ENCODE measurements around the gene RNF144A.
A peak's percentile ranks its signal among the peaks of the same experiment; 100 is the strongest.

The RNF144A gene

DNA sequence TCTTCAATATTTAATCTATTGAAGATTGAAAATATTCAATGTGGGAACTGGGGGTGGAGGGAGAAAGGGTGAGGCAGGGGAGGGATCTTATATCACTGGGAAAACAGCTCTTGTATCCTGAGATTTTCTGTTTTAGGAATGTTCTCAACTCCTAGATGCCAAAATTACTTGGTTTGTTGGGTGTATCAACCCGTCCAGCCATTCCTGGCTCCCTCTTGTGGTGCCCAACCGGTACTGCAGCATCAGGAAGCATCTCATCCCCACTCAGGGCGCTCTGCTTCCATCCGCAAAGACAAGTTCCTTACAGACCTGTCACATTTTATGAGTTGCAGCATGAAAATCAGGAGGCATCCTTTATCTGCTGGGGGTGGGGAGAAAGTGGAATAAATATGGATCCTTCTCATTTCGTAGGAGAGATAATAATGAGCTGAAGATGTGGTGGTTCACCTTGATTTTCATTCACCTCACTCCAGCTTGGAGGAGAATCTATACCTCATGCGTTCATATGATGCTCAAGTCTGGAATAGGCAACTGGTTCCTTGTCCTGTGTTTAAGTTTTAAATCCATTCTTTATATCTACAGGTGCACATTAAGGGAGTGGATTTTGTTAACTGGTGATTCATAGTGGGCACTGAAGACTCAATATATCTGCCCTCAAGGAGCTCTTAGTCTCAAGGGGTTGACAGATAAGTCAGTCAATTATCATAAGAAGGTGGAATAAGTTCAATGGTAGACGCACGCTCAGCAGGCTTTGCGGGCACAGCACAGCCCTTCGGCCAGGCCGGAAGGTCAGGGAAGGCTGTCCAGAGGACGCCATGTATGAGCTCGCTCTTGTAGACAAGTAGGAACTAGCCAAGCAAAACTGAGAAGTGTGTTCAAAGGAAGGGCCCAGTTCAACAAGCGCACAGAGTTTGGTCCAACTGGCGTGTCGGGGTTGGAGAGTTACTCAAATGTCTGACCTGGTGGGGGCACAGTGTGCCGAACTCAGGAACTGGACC lies 127.3 kb downstream of the RNF144A start:
- peak in 2 of 3 experiments; percentile 36 to 50 for DNase-seq (ENCODE audit: low read depth in 3 of 3)

DNA sequence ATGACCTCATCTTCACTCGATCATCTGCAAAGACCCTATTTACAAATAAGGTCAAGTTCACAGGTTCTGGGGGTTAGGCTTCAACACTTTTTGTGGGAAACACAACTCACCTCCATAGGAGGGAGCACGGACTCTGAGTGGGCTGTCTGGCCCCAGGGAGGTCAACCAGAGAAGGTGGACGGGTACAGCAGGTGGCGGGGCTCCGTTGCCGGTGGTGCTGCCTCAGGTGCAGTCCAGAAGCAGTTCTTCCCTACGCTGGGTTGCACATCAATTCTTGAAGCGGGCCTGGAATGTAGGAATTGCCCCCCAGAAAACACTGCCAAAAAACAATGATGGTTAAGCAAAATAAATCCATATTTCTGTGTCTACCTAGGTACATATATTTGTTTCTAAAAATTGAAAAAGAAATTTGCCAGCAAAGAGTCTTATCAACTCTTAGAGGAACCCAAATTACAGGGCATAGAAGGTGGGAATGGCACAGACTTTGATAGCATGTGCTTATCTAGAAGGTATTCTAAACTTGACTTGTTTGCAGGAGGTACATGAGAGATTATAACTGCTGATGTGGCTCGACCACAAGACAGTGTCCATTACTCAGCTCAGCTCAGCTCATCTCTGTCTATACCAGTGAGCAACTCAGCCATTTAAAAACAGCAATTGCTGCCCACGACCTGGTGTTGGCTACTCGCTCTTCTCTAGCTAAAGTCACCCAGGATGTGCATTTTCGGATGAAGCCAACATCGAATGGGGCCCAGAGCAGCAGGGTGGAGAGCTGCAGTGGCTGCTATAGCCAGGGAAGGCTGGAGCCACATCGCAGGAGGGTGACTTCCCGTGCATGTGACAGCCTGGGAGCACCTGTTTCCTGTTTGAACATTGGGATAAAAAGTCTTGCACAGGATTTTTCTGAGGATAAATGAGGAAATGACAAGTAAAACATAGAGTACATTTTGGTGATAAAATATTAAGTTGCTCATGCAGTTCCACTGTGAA lies 128.7 kb downstream of the RNF144A start:
- no peak for DNase-seq (ENCODE audit: low read depth in 3 of 3)

DNA sequence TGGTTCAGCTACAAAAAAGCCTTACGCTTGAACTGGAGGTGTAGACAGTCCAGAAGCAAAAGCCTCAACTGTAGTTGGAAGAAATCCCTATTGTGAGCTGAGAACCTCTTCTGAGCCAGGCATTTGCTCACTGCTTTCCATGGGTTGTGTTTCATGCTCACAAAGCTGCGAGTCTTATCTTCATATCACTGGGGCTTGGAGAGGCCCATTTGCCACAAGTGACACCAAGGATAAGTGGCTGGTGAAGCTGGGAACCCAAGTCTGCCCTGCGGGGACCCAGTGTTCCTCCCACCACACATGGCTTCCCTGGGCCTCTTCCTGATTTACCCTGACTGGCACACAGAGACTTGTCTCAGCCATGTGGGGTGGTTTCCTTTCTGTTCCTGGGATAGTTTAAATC lies 130.4 kb downstream of the RNF144A start:
- DNase-seq (ENCODE audit: low read depth in 3 of 3): no peak

DNA sequence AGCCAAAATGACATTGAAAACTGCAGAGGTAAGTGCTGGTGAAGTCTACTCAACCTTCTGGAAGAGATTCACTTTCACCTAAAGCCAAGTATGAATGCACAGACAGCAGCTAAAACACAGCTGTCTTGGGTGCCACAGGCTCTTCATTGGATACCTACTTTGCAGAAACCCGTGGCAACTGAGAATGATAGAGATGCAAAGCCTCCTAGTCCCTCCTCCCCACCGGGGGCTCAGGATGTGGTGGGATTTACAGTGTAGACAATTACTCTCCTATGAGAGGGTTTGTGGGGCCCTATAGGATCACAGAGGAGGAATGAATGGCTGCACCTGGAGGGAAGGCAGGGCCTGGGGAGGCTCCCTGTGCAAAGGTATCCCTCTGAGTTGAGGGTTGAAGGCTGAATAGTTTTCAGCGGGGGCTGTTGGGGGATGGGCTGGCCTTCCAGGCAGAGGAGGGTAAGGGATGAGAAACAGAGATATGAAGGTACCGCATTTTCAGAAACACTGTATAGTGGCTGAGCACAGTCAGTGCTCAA lies 131.6 kb downstream of the RNF144A start:
- no peak for DNase-seq (ENCODE audit: low read depth in 3 of 3)

DNA sequence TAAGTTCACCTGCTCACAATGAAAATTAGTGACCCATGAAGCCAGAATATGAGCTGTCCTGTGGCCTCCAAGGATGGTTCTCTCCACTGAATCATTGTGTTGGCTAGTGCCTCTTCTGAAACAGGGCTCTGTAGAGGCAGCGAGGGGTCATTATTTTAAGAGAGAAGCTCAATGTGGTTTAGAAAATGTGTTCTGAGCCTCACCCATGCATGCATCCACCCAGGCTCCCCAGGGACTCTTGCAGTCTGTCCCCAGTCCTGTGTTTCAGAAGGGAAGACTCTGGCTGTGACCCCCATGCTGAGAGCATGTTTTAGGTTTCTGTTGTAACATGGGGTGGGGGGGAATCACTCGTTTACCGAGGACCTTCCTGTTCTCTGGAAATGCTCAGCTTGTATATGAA lies 135.2 kb downstream of the RNF144A start:
- DNase-seq (ENCODE audit: low read depth in 3 of 3): no peak

DNA sequence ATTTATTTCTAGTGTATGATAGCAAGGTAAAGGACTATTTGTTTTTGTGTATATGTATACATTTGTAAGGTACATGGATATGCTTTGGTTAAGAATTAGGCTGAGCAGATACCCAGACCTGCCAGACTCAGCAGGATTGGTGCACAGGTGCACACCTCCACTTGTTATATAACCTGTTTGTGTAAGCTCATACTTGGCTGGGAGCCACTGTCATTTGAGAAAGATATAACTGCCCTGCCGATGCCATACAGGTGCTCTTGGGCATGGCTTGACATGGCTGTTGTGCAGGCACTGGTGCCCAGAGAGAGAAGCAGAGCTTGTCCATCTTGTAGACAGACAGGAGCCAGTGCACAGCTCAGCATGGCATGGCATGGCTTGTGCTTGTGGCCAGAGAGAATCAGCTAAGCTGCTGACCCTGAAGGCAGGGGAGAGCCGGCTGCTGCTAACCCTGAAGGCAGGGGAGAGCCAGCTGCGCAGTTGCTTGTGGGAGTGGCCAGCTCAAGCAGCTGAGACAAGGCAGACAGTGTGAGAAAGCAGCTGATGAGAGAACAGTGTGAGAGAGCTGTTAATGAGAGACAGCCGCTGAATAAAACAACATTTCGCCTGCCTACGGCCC lies 136.5 kb downstream of the RNF144A start:
- DNase-seq (ENCODE audit: low read depth in 3 of 3): no peak

DNA sequence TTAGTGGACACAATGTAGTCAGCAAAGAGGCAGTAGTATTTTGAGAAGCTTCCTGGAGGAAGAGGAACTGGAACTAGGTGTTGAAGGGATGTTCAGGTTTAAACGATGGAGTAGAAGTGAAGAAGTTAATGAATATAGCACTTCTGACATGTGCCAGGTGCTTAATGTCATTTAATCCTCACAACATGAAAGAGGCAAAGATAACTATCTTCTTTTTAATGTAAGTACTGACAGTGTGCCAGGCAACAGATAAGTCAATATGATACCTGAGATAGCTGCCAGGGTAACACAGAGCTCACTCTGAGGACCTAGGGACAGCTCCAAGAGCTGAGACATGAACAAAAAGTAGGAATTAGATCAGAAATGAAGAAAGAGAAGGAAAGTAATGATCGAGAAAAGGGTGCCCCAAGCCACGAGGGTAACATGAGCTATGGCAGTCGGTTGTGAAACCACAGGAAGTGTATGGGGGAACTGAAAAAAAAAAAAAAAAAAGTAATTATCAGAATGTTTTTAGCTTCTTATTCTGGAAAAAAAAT lies 140.7 kb downstream of the RNF144A start:
- no peak for DNase-seq (ENCODE audit: low read depth in 3 of 3)

DNA sequence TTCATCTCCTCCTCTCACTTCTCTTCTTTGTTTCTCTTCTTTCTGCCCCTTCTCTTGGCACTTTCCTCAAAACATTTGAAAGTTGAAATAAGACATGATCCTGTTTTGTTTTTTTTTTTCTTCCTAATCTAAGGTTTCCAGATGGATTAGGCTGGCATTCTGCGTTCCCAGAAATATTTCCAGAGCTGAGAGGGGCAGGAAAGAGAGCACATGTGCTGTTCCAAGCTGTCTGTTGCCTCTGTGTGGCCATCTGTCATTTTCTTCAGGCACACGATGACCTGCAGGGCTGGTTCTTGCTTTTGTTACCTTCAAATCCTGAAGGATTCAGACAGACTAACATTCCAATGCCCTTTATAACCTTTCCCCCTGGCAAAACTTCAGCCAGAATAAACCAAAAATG lies 142.9 kb downstream of the RNF144A start:
- no peak for DNase-seq (ENCODE audit: low read depth in 3 of 3)

DNA sequence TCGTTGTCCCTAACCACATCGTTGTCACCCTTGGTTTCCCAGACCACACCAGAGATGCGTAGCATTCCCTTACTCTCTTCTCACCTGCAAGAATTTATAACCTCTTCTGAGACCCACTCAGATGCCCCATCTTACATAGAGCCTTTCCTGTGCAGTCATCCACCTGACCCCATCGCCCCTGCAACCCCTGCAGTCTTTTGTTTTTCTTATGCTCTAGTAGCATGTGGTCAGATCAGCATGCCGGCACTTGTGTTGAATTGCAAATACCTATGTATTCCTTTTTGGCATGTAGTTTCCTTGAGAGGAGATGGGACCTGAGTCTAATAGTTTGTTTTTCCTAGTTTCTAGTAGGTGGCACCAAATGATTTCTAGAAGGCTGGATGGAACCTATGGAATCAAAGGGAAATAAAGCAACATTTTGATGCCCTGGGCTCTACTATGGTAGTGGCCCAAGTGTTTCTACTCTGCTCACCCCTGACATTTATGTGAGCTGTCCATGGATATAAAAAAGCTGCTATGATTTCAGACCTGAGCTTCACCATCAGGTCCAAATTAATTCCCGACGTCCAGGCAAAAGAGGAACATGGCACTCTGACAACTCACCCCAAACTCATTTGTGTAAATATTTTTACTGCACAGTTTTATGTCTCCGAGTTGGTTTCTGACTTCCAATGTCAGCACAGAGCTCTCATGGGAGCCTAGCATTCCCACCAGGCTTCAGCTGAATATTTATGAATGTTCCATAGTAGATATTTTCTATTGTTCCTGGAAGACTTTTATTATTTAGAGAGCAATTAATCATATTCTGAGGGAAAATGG lies 143.6 kb downstream of the RNF144A start:
- no peak for DNase-seq (ENCODE audit: low read depth in 3 of 3)

DNA sequence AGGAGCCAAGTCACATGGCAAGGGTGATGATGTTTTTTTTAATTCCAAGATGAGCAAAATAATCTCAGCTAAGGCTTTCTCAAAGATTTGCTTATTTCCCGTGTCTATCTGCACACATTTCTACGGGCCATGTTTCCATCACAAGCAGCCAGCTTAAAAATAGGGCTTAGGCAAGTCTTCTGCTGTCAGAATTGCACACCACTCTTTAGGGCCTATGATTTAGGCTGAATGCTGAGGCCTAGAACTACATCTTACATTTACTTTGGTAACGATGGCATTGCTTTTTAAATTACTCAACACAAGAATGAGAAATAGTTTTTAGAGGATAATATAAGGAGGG lies 144.2 kb downstream of the RNF144A start:
- DNase-seq (ENCODE audit: low read depth in 3 of 3): no peak

DNA sequence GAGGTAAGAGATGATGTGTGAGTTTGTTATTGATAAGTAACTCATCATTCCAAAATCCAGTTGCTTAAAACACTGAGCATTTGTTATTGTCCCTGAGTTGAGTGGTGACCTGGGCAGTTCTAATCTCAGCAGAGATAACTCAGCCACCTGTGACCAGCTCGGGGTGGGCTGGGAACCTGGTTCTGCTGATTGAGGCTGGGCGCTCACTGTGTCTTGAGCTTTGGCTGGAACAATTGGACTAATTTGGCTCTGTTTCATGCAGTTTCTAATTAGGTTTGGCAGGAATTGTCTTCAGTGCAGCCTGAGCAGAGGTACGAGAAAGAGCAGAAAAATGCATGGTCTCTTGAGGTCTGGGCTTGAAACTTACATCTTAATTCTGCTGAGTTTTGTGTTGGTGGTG lies 144.7 kb downstream of the RNF144A start:
- DNase-seq (ENCODE audit: low read depth in 3 of 3): no peak

DNA sequence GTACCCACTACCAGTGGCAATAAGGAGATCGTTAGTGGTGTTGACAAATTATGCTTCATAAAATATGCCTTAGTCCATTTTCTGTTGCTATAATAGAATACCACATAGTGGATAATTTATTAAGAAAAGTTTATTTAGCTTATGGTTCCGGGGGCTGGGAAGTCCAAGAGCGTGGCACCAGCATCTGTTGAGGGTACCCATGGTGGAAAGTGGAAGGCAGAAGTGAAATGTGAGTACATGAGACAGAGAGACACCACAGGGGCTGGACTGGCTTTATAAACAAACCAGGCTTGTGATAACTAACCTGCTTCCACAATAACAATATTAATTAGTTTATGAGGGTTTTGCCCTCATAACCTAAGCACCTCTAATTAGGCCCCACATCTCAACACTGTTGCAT lies 146.6 kb downstream of the RNF144A start:
- DNase-seq (ENCODE audit: low read depth in 3 of 3): no peak

DNA sequence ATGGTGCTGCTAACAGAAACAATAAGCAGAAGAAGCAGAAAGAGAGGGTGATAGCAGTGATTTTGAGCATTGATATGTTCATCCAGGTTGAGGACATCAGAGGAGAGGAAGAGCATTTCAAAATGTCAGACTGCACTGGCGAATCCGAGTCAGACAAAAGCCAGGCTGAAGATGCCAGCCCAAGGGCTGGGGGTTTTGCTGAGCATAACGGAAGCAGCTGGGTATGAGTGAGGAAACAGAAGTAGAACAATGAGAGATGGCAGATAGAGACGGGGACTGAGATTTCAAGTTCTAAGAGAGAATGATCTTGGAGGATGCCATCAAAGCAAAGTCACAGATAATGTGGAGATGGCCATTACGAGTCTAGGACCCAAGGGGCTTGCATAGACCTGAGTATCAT lies 151.2 kb downstream of the RNF144A start:
- no peak for DNase-seq (ENCODE audit: low read depth in 3 of 3)

DNA sequence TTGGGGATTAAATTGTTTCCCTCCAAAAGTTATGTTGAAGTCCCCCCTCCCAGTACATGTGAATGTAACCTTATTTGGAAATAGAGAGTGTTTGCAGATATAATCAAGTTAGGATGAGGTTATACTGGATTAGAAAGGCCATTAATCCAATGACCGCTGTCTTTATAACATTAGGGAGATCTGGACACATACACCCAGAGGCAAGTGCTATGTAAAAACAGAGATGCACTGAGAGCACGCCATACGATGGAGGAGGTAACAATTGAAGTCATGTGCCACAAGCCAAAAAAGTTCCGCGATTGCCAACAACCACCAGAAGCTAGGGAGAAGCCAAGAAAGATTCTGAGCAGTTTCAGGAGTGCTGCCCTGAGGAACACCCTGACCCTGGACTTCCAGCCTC lies 153.3 kb downstream of the RNF144A start:
- no peak for DNase-seq (ENCODE audit: low read depth in 3 of 3)

DNA sequence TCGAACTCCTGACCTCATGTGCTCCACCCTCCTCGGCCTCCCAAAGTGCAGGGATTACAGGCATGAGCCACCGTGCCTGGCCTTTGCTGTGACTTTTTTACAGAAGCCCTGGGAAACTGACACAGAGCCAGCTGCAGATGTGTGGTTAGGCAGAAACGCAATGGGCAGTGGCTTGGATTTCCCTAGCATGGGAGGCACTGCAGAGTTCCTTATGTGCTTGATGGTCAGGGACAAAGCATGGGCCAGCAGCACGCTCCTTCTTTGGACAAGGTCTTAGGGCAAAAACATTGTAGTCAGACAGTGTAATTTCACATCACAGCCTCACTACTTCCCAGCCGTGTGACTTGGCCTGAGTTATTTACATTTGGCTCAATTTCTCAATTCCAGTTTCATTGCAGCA lies 153.9 kb downstream of the RNF144A start:
- no peak for DNase-seq (ENCODE audit: low read depth in 3 of 3)

DNA sequence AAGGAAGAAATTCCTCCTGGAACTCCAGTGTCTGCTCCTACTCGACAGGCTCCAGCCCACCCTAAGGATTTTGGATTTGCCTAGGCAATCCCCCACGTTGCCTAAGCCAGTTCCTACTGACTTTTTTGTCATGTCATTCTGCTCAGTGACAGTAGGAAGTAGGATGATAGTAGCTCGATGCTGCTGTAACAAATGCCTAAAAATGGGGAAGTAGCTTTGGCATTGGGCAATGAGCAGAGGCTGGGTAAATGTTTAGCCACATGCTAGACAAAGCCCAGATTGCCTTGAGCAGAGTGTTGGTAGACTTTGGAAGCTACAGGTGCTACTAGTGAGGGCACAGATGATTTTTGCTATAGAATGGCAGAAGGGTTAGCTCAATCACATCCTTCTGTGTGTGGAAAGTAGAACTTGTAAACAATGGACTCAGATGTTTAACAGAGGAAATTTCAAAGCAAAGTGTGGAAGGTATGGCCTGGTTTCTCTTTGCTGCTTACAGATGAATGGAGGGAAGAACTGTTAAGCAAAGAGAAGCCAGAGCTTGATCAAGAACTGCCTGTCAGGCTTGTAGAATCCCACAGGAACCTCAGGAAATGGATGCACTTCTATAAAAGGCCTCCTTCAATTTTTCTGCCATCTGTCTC lies 154.8 kb downstream of the RNF144A start:
- DNase-seq (ENCODE audit: low read depth in 3 of 3): no peak

DNA sequence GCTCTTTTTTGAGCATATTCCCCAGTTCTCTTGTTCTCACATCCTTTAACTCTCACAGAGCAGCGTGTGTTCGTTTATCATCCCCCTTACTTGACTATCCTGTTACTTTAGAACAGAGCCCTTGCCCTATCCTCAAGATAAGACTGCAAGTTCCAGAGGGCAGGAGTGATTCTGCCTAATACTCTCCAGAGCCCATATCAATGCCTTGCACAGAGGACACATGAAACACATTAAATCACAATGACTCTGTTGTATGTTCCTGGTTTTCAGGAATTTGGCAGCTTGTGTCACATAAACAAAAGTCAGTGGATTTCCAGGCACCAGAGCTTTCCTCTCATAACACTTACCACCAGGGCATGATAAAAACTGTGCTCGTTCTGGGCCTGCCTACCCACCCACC lies 156.7 kb downstream of the RNF144A start:
- no peak for DNase-seq (ENCODE audit: low read depth in 3 of 3)

DNA sequence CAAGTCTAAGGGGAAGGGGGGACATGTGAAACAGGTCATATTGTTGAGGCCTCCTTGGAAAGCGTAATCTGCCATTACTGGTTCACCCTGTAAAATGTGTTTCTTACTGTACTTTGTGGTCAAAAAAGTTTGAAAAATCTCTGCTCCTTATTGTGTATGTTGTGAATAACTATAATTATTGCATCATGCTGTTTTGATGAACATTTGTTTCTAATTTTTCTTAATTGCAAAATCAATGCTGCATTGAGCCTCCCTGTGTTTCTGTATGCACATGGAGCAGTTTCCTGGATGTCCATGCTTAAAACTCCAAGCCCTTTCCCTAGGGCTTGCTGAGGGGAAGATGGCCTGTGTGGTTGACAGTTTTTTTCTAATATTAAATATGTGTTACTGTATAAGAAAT lies 158.6 kb downstream of the RNF144A start:
- no peak for DNase-seq (ENCODE audit: low read depth in 3 of 3)

DNA sequence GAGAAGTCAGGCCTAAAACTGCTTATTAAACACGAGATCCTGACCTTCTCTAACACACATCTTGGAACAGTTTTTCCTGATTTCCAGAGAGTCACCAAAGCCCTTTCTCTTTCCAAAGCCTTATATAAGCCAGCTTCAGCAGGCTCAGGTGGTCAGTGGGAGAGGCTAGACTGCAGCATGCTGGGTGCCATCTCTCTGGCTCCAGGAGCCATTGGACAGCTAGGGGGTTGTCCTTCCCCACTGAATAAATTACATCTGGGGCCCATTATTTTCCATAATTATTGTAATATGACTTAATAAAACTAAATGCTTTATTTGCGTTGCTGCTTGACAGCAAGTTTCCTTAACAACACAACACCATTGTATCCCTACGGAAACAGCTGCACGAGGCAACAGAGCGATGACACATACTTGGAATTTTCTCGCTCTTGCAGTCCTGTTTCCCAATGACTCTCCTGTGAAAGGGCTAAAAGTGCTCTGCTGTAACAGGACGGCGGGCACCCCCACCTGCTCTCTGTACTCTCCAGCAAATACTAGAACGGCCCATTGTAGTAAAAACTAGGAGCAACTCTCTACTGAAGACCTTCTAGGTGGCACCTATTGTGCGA lies 160.6 kb downstream of the RNF144A start:
- no peak for DNase-seq (ENCODE audit: low read depth in 3 of 3)
